ENCODE measurements around the gene RASL10B.
"Not testable (repeated sequence)": the region's sequence is repeated elsewhere in the genome, so short reads cannot be mapped to it uniquely, and the experiment has no call there.

Gene RASL10B, protein sequence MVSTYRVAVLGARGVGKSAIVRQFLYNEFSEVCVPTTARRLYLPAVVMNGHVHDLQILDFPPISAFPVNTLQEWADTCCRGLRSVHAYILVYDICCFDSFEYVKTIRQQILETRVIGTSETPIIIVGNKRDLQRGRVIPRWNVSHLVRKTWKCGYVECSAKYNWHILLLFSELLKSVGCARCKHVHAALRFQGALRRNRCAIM

GRCh38 chr17:35731239-35731916 is at the start of gene RASL10B:
TSS of gene RASL10B (plus strand) at chr17:35731639. CDS start at chr17:35735185, 3,546 bp downstream.
- no peak for DNase-seq

DNA sequence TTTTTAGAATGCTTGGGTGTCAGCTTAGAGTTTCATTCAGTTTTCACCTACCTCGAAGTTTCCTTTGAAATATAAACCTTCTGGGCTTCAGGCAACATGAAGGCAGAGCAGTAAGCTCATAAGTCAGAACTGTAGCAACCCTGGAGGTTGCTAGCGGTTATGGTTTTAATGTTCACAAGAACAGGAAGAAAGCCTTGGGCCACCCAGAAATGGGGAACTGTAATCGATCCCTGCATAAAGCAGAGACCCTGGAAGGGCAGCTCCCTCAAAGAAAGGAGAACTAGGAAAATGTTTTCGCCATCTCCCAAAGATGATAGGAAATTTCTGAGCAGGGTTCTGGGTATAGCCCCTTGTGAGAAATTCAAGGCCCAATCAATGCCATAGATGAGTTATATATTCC is 47.8 kb upstream of the RASL10B start:
- DNase-seq: no peak

GRCh38 chr17:35684055-35684802 is 47.2 kb upstream of the RASL10B start:
- DNase-seq: no peak

DNA sequence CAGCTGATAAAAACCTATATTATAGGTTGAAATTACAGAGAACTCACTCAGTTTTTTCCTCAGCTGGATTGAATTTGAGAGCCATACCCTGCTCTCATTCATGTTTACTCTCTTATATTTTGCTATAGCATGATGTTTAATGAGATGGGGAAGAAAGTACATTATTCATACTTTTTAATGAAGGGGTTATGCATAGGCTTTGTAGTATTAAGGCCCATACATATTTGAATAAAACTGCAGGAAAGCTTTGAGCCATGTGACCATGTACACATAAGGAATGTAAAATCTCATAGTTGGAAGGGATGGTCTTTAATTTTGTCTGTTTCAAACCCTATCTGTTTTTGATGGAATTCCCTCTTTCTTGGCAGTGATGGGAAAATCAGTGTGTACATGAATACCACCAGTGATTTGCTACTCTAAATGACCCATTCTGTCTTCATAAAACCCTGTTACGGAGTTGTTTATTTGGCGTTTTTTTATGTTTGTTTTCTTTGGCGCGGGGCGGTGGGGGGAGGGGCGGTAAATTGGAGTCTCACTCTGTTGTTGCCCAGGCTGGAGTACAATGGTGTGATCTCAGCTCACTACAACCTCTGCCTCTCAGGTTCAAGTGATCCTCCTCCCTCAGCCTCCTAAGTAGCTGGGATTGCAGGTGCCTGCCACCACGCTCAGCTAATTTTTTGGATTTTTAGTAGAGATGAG is 38.8 kb upstream of the RASL10B start:
- no peak for DNase-seq

DNA sequence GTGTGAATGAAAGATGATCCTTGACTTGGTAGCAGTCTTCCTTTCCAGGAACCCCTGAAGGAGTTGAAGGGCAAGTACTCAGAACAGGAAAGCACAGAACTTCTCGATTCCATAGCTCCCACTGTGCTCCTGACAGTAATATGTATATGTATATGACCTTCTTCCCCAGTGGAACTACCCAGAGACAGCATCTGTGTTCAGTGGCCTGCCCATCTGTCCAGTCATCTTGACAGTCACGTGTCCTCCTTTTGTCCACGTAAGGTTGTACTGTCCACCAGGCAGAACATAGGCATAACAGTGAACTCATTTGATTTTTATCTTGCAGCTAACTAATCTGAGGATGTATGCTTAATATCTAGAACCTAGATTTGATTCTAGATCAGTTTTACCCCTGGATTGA is 37.8 kb upstream of the RASL10B start:
- DNase-seq: no peak

GRCh38 chr17:35694906-35695305 is 36.5 kb upstream of the RASL10B start:
- no peak for DNase-seq

DNA sequence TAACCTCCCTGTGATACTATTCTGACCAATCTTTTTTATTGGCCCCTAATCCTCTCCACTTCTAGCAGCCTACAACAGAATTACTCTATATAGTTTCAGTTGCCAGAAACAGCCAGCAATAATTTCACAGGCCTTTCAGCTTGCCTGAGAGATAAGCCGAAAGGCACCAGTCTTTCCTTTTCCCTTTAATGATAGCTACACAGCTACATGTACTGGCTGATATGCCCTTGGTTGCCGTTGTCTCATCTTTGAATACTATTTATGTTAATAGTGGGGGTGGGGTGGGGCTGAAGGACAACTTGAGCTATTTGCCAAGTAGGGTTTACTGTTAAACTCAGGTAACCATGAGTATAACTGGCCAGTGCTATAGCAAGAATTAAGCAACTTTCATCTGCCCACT is 35.8 kb upstream of the RASL10B start:
- no peak for DNase-seq

DNA sequence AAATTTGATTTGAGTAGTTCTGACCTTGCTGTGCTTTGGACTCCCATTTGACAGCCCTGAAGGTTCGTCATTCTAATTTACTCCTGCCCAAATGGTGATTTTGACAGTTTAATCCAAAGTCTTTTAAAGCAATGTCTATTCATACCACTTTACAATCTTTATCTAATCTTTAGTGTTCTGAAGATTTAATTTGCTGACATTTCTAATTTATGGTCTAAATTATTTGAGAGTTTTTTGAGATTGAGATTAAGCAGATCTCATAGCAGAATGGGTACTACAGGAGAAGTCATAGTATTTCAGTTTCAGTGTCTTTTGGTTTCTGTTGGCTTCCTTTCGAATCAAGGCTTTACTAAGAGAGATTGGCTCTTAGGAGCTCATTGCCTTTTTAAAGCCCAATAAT is 32.6 kb upstream of the RASL10B start:
- DNase-seq: no peak

- DNase-seq: no peak
These were observed 31.3 kb upstream of the RASL10B start for GRCh38 chr17:35700150-35700549.

DNA sequence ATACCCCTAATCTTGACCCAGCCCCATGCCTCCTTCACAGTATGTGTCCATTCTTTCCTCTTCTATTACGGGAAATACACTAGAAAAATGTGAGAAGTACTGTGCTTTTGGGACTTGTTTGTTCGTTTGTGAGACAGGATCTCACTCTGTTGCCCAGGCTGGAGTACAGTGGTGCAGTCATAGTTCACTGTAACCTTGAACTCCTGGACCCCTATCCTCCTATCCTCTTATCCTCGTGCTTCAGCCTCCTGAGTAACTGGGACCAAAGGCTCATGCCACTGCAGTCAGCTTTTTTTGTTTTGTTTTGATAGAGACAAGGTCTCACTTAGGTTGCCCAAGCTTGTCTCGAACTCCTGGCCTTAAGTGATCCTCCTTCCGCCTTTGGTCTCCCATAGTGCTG is 29.9 kb upstream of the RASL10B start:
- no peak for DNase-seq

GRCh38 chr17:35703308-35703707 is 28.1 kb upstream of the RASL10B start:
- not testable (repeated sequence) for DNase-seq

- DNase-seq: no peak
These were observed 26.2 kb upstream of the RASL10B start for GRCh38 chr17:35705230-35705629.

DNA sequence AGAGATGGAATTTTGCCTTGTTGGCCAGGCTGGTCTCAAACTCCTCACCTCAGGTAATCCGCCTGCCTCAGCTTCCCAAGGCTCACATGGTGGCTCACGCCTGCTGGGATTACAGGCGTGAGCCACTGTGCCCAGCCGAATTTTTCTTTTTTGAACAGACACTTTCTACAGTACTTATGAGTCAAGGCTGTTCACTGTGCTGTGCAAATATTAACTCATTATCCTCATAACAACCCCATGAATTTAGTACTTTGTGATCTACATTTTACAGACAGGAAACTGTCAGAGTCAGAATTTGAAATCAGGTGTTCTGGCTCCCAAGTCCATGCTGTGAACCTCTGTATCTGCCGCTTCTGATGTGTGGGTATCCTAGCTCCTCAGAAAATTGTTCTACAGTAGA is 25.7 kb upstream of the RASL10B start:
- DNase-seq: no peak

- DNase-seq: peak; percentile 23
These were observed 23.3 kb upstream of the RASL10B start for GRCh38 chr17:35708149-35708548.

GRCh38 chr17:35708951-35709350 is 22.5 kb upstream of the RASL10B start:
- no peak for DNase-seq

GRCh38 chr17:35709874-35710273 is 21.6 kb upstream of the RASL10B start:
- DNase-seq: peak; percentile 30

- no peak for DNase-seq
These were observed 20.5 kb upstream of the RASL10B start for GRCh38 chr17:35710950-35711349.

DNA sequence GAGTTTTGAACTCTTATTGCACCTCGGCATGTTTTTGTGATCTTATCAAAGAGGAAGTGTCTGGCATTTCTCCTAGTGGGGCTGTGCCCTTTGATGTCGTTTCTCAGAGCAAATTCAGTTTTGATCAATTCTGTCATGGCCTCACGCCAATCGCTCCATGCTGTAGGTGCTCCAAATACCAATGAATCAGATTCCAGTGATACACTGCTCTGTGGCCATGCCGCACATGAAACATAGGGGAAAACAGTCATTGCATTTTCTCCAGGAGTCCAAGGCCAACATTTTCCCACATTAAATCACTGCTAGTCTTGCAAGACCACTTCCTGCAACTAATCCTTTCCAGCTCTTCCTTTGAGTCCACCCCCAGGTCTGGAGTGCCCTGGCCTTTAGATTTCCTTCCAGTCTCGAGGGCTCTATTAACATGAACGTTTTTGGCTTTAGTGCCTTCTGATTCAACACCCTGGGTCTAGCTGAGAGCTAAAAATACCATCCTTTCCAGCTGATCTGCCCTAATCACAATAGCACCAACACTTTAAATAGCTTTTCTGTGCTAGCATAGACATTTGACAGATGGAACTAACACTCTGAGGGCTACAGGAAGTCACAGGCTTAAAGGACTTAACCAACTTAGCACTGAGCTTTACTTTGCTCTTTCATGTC is 18.2 kb upstream of the RASL10B start:
- no peak for DNase-seq

DNA sequence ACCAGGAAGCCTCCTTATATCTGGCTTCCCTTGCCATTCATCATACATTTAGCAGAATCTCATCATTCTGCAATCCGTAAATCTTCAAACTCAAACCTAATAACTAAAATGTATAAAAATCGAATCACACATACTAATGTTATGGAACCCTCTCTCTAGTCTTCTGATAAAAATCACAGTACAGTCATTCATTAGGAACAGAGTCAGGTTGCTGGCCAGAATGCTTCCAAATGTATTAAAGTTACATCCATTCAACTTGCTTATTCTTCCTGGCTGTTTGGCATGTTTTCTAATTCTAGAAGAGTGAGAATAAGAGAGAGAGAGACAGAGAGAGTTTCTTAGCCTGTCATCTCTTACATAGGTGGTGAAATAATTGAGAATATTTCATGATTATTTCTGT is 16.5 kb upstream of the RASL10B start:
- no peak for DNase-seq

GRCh38 chr17:35715416-35715815 is 16.0 kb upstream of the RASL10B start:
- no peak for DNase-seq

DNA sequence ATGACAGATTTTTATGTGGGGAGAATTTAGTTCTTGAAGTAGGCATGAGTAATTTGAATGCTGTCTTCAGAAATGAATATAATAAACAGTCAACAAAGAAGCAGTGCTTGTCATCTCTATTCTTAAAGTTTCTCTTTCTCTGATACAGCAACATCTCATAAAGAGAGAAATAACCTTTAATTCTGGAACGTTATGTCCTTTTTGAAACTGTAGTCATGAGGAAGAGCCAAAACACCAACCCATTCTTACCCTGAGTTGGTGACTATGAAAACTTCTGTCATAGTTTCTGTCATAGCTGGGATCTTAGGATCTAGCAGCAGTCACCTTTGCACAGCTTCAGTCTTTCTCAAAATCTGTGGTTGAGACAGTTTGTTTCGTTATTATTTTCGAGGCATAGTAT is 15.3 kb upstream of the RASL10B start:
- DNase-seq: no peak

- DNase-seq: no peak
These were observed 14.5 kb upstream of the RASL10B start for GRCh38 chr17:35716897-35717465.

- DNase-seq: no peak
These were observed 14.0 kb upstream of the RASL10B start for GRCh38 chr17:35717475-35717874.
